ENCODE data around the gene PLAGL2. TPM values are rescaled to one million over a fixed set of nuclear protein-coding genes. Genes with fewer than 3 reads are reported as not detected.
A peak's percentile ranks its signal among the peaks of the same experiment; 100 is the strongest.

PLAGL2 gene
- total and polyA plus RNA-seq, 9 of the 15 experiments (the other 6 are each of a cell fraction or from before 2014, with no cell fraction given): 3.1 to 24.3 (median 6.4) TPM

- TF ChIP-seq ZBTB7A (IDR thresholded peaks at IDR 0.05; ENCODE audit: borderline replicate concordance, control insufficient read depth, low read depth, low read length) (peak; percentile 33; the same call in 1 of the 2 replicates), CBX1 (IDR thresholded peaks at IDR 0.05; ENCODE audit: low read depth) (0 out of 2 replicates have a peak, but pooled peaks have one; percentile 24), ZFPM2 (CRISPR knock-in tag; IDR thresholded peaks at IDR 0.05) (no peak), ZNF134 (CRISPR knock-in tag; conservative IDR thresholded peaks at IDR 0.05) (no peak), ZNF143 (CRISPR knock-in tag; IDR thresholded peaks at IDR 0.05) (no peak), ZKSCAN3 (CRISPR knock-in tag; IDR thresholded peaks at IDR 0.05) (no peak), RBM22 (IDR thresholded peaks at IDR 0.05; ENCODE audit: low read depth, low read length, poor library complexity, severe bottlenecking) (no peak), ZNF217 (CRISPR knock-in tag; IDR thresholded peaks at IDR 0.05) (no peak), CEBPG (CRISPR knock-in tag; IDR thresholded peaks at IDR 0.05) (peak; percentile 75), CEBPG (tag; conservative IDR thresholded peaks at IDR 0.05 in 1 of 2, IDR thresholded peaks at IDR 0.05 in 1 of 2) (peak in 1 of 2 experiments; percentile 64; a peak in 2 of 4 replicates), THAP12 (CRISPR knock-in tag; IDR thresholded peaks at IDR 0.05) (no peak), ZNF324 (CRISPR knock-in tag; IDR thresholded peaks at IDR 0.05) (no peak), SRSF1 (IDR thresholded peaks at IDR 0.05; ENCODE audit: low read depth, low read length) (no peak), HMG20A (CRISPR knock-in tag; conservative IDR thresholded peaks at IDR 0.05) (no peak), CAMTA2 (CRISPR knock-in tag; conservative IDR thresholded peaks at IDR 0.05) (no peak), ZBTB34 (CRISPR knock-in tag; IDR thresholded peaks at IDR 0.05) (no peak), MAFF (IDR thresholded peaks at IDR 0.05; ENCODE audit: low read length) (peak; percentile 79), EP300 (IDR thresholded peaks at IDR 0.05; ENCODE audit: low read length) (peak; percentile 86), ZNF561 (CRISPR knock-in tag; conservative IDR thresholded peaks at IDR 0.05) (no peak), GTF2A2 (tag; IDR thresholded peaks at IDR 0.05) (peak; percentile 53; the same call in 1 of the 2 replicates), ZNF77 (CRISPR knock-in tag; IDR thresholded peaks at IDR 0.05) (no peak), ZBTB49 (CRISPR knock-in tag; IDR thresholded peaks at IDR 0.05; ENCODE audit: borderline replicate concordance) (no peak), CBFB (CRISPR knock-in tag; IDR thresholded peaks at IDR 0.05) (no peak), CBX8 (IDR thresholded peaks at IDR 0.05; ENCODE audit: borderline replicate concordance, extremely low read depth, low read depth, low read length, poor library complexity, severe bottlenecking) (no peak), ZZZ3 (IDR thresholded peaks at IDR 0.05) (no peak), ZNF436 (CRISPR knock-in tag; IDR thresholded peaks at IDR 0.05) (no peak)
These were observed 47.7 kb downstream of the PLAGL2 start (continued) for GRCh38 chr20:32159766-32160221.
